Upper lobe of left lung (tissue), 6 donors: ENCODE measurements around the gene SCRT2. TPM values are rescaled to one million over a fixed set of nuclear protein-coding genes. Genes with fewer than 3 reads are reported as not detected.

Experiments
- ATAC-seq, 2 donors: fragments of 200-7000 bp; cut with Tn5 transposase; one replicate each; pipeline ENCODE4 v1.9.1; 2022; ENCODE audit warnings: mild to moderate bottlenecking in 2 of 2, moderate library complexity in 2 of 2; ENCODE audit not compliant: low FRiP score in 2 of 2
- DNase-seq, 2 donors: peaks; one replicate each; pipeline ENCODE4 v3.0.0-alpha.2; 2019 to 2020
- H3K27ac ChIP-seq, 4 donors: fragments of 200-600 bp; sonication (generic); one replicate each; pipeline ENCODE4 v1.5.1; 2016 to 2019
- H3K27me3 ChIP-seq, 4 donors: fragments of 200-600 bp; sonication (generic); one replicate each; pipeline ENCODE4 v1.5.1; 2017 to 2019
- H3K36me3 ChIP-seq, 4 donors: fragments of 200-600 bp; sonication (generic); one replicate each; pipeline ENCODE4 v1.5.1; 2016 to 2019
- H3K4me1 ChIP-seq, 4 donors: fragments of 200-600 bp; sonication (generic); one replicate each; pipeline ENCODE4 v1.5.1; 2018 to 2019
- H3K4me3 ChIP-seq, 4 donors: fragments of 200-600 bp; sonication (generic); one replicate each; pipeline ENCODE4 v1.5.1; 2017 to 2019; ENCODE audit warnings: mild to moderate bottlenecking in 2 of 4, moderate library complexity in 1 of 4
- H3K9me3 ChIP-seq, 4 donors: fragments of 200-600 bp; sonication (generic); one replicate each; pipeline ENCODE4 v1.5.1; 2018 to 2019
- CTCF ChIP-seq, 6 experiments: fragments of 450-650 bp in 4 of 6; fragments of 200-600 bp in 2 of 6; sonication (generic) in 2 of 6; IDR thresholded peaks; one replicate each; pipeline ENCODE4 v1.5.1; 2016 to 2019; ENCODE audit warnings: antibody characterized with exemption in 6 of 6
- EP300 ChIP-seq, 4 donors: sonication (generic); formaldehyde crosslinking; IDR thresholded peaks; one replicate each; pipeline ENCODE4 v1.5.1; 2017; ENCODE audit warnings: antibody characterized with exemption in 4 of 4, control low read depth in 2 of 4
- POLR2A ChIP-seq, 4 donors: fragments of 450-650 bp; IDR thresholded peaks; one replicate each; pipeline ENCODE4 v1.5.1; 2016 to 2017; ENCODE audit warnings: antibody characterized with exemption in 4 of 4, mild to moderate bottlenecking in 2 of 4
- POLR2AphosphoS5 ChIP-seq, 2 donors: sonication (generic); formaldehyde crosslinking; IDR thresholded peaks; one replicate each; pipeline ENCODE4 v1.5.1; 2017; ENCODE audit warnings: antibody characterized with exemption in 2 of 2
- WGBS, 2 donors: methylation state at CpG; one replicate each; pipeline ENCODE4 v1.1.5; 2017 to 2018; 5-methylcytosine and 5-hydroxymethylcytosine counted together
- total RNA-seq, 6 donors: library from RNA; depleted of rRNA in 4 of 6; stranded (reverse); fragments of >200 nt in 4 of 6; gene quantifications; one replicate each; pipeline versions ENCODE4 v1.1.0 to v1.2.1, GENCODE V29; 2016 to 2021
- donor health status: DM: no; HTN: no; CAD: no; lungs with moderate emphysema.
- donor health status: DM: no; HTN: yes; CAD: no; lungs with severe emphysema.

The SCRT2 gene
- total RNA-seq, 6 donors from 2014 or later = not detected

GRCh38 chr20:703426-703825 lies 27.8 kb upstream of the SCRT2 start:
- 68 to 81% methylated on average over 4 to 8 of the region's 8 CpGs for WGBS, 2 donors
- DNase-seq (peak in 1 of 2 donors; percentile 16), ATAC-seq (no peak)
- Histone ChIP-seq H3K4me3 (no peak overlapping the region), H3K27me3 (no peaks in the 10 kb centered on the region), H3K4me1 (no peaks in the 10 kb centered on the region), H3K27ac (no peak overlapping the region), H3K9me3 (no peaks in the 10 kb centered on the region), H3K36me3 (no peaks in the 10 kb centered on the region)
- TF ChIP-seq POLR2AphosphoS5 (IDR thresholded peaks at IDR 0.05) (no peak), POLR2A (IDR thresholded peaks at IDR 0.05) (no peak), CTCF (IDR thresholded peaks at IDR 0.05) (no peak), EP300 (IDR thresholded peaks at IDR 0.05) (no peak)

GRCh38 chr20:703006-703405 lies 27.4 kb upstream of the SCRT2 start:
- DNase-seq (peak in 1 of 2 donors; percentile 6), ATAC-seq (no peak)
- WGBS, 2 donors = 41 to 49% methylated on average over 2 of the region's 2 CpGs
- Histone ChIP-seq H3K36me3 (no peaks in the 10 kb centered on the region), H3K4me1 (no peaks in the 10 kb centered on the region), H3K9me3 (no peaks in the 10 kb centered on the region), H3K27me3 (no peaks in the 10 kb centered on the region), H3K4me3 (no peak overlapping the region), H3K27ac (no peak overlapping the region)
- TF ChIP-seq POLR2A (IDR thresholded peaks at IDR 0.05) (no peak), CTCF (IDR thresholded peaks at IDR 0.05) (no peak), EP300 (IDR thresholded peaks at IDR 0.05) (no peak), POLR2AphosphoS5 (IDR thresholded peaks at IDR 0.05) (no peak)

GRCh38 chr20:701401-702129 lies 26.0 kb upstream of the SCRT2 start:
- TF ChIP-seq POLR2A (IDR thresholded peaks at IDR 0.05) = no peak
- TF ChIP-seq POLR2AphosphoS5 (IDR thresholded peaks at IDR 0.05) = no peak
- no peak for TF ChIP-seq CTCF (IDR thresholded peaks at IDR 0.05)
- TF ChIP-seq EP300 (IDR thresholded peaks at IDR 0.05) = no peak
- Histone ChIP-seq H3K36me3 (no peaks in the 10 kb centered on the region), H3K9me3 (no peaks in the 10 kb centered on the region), H3K27ac (no peak overlapping the region), H3K4me1 (no peaks in the 10 kb centered on the region), H3K27me3 (no peaks in the 10 kb centered on the region), H3K4me3 (no peak overlapping the region)
- DNase-seq (no peak), ATAC-seq (no peak)
- 66 to 69% methylated on average over 6 of the region's 6 CpGs for WGBS, 2 donors

GRCh38 chr20:699811-700338 lies 24.3 kb upstream of the SCRT2 start:
- DNase-seq = no peak

More at GRCh38 chr20:699811-700338, 24.3 kb upstream of the SCRT2 start:
- WGBS, 2 donors = 53 to 63% methylated on average over 10 of the region's 10 CpGs
- no peaks in the 10 kb centered on the region for H3K36me3 ChIP-seq
- no peak for ATAC-seq
- H3K27ac ChIP-seq = no peak overlapping the region
- H3K9me3 ChIP-seq = no peaks in the 10 kb centered on the region
- H3K27me3 ChIP-seq = no peaks in the 10 kb centered on the region
- no peaks in the 10 kb centered on the region for H3K4me1 ChIP-seq
- H3K4me3 ChIP-seq = no peak overlapping the region
- TF ChIP-seq EP300 (IDR thresholded peaks at IDR 0.05) = no peak
- TF ChIP-seq POLR2AphosphoS5 (IDR thresholded peaks at IDR 0.05) = no peak
- no peak for TF ChIP-seq POLR2A (IDR thresholded peaks at IDR 0.05)
- TF ChIP-seq CTCF (IDR thresholded peaks at IDR 0.05) = no peak
